ENCODE measurements around the gene MEIS2. TPM values are rescaled to one million over a fixed set of nuclear protein-coding genes. Genes with fewer than 3 reads are reported as not detected.

The MEIS2 gene
- total RNA-seq, 1 experiment from 2014 or later = 9.3 TPM

GRCh38 chr15:37094915-37095711, 5.2 kb downstream of the MEIS2 start:
- CTCF ChIA-PET = interaction anchor here (0.6 kb wide), 1 partner anchor 17 kb away, joined by 11 read pairs; no protein-coding TSS in a partner anchor
- TF ChIP-seq CTCF (conservative IDR thresholded peaks at IDR 0.05; ENCODE audit: low read depth, low read length) (no peak), EZH2 (IDR thresholded peaks at IDR 0.05; ENCODE audit: borderline replicate concordance, low read depth, low read length, poor library complexity, severe bottlenecking) (no peak)
- DNase-seq (ENCODE audit: low spot score) = no peak
- POLR2A ChIA-PET (ENCODE audit: low non-redundant PET) = no interaction called here
- Histone ChIP-seq H3K27me3 (replicated peaks; ENCODE audit: insufficient read depth, low read depth, low read length, poor library complexity) (no peaks in the 10 kb centered on the region), H3K27ac (ENCODE audit: low read depth, low read length, poor library complexity, severe bottlenecking) (no peak overlapping the region), H3K4me3 (ENCODE audit: low read depth, low read length, poor library complexity, severe bottlenecking) (no peak overlapping the region), H3K4me1 (ENCODE audit: insufficient read depth, low read length, poor library complexity, severe bottlenecking) (no peaks in the 10 kb centered on the region), H3K36me3 (ENCODE audit: insufficient read depth, low read length, poor library complexity, severe bottlenecking) (no peaks in the 10 kb centered on the region), H3K9me3 (ENCODE audit: low read depth, low read length, poor library complexity, severe bottlenecking) (no peaks in the 10 kb centered on the region)
- intact Hi-C loops (cut with micrococcal nuclease; ENCODE audit: unreplicated experiment) = no loop called here
- BruUV-seq (replicated peaks) = no TSS peak

- H3K4me1 ChIP-seq (ENCODE audit: insufficient read depth, low read length, poor library complexity, severe bottlenecking) = no peaks in the 10 kb centered on the region
- CTCF ChIA-PET = interaction anchor here (0.6 kb wide), 2 partner anchors 16 to 57 kb away, joined by 4 to 11 read pairs; no protein-coding TSS in a partner anchor
- BruUV-seq (replicated peaks) = no TSS peak
- H3K27ac ChIP-seq (ENCODE audit: low read depth, low read length, poor library complexity, severe bottlenecking) = no peak overlapping the region
- intact Hi-C loops (cut with micrococcal nuclease; ENCODE audit: unreplicated experiment) = no loop called here
- DNase-seq (ENCODE audit: low spot score) = no peak
- H3K9me3 ChIP-seq (ENCODE audit: low read depth, low read length, poor library complexity, severe bottlenecking) = no peaks in the 10 kb centered on the region
- H3K36me3 ChIP-seq (ENCODE audit: insufficient read depth, low read length, poor library complexity, severe bottlenecking) = no peaks in the 10 kb centered on the region
- H3K4me3 ChIP-seq (ENCODE audit: low read depth, low read length, poor library complexity, severe bottlenecking) = no peak overlapping the region
- H3K27me3 ChIP-seq (replicated peaks; ENCODE audit: insufficient read depth, low read depth, low read length, poor library complexity) = no peaks in the 10 kb centered on the region
- POLR2A ChIA-PET (ENCODE audit: low non-redundant PET) = no interaction called here
- TF ChIP-seq CTCF (conservative IDR thresholded peaks at IDR 0.05; ENCODE audit: low read depth, low read length) = no peak
- TF ChIP-seq EZH2 (IDR thresholded peaks at IDR 0.05; ENCODE audit: borderline replicate concordance, low read depth, low read length, poor library complexity, severe bottlenecking) = no peak
Observed at GRCh38 chr15:37094333-37094914, 5.9 kb downstream of the MEIS2 start.

GRCh38 chr15:37093480-37094332, 6.6 kb downstream of the MEIS2 start:
- H3K36me3 ChIP-seq (ENCODE audit: insufficient read depth, low read length, poor library complexity, severe bottlenecking) = no peaks in the 10 kb centered on the region
- DNase-seq (ENCODE audit: low spot score) = no peak
- H3K4me3 ChIP-seq (ENCODE audit: low read depth, low read length, poor library complexity, severe bottlenecking) = no peak overlapping the region
- intact Hi-C loops (cut with micrococcal nuclease; ENCODE audit: unreplicated experiment) = no loop called here
- ChIA-PET CTCF (interaction anchor here (0.6 kb wide), 1 partner anchor 57 kb away, joined by 4 read pairs; no protein-coding TSS in a partner anchor), POLR2A (ENCODE audit: low non-redundant PET) (interaction anchor here (0.5 kb wide), 1 partner anchor 207 kb away, joined by 3 read pairs; no protein-coding TSS in a partner anchor)
- no peaks in the 10 kb centered on the region for H3K27me3 ChIP-seq (replicated peaks; ENCODE audit: insufficient read depth, low read depth, low read length, poor library complexity)
- H3K27ac ChIP-seq (ENCODE audit: low read depth, low read length, poor library complexity, severe bottlenecking) = no peak overlapping the region
- H3K4me1 ChIP-seq (ENCODE audit: insufficient read depth, low read length, poor library complexity, severe bottlenecking) = no peaks in the 10 kb centered on the region
- BruUV-seq (replicated peaks) = no TSS peak
- no peaks in the 10 kb centered on the region for H3K9me3 ChIP-seq (ENCODE audit: low read depth, low read length, poor library complexity, severe bottlenecking)
- TF ChIP-seq CTCF (conservative IDR thresholded peaks at IDR 0.05; ENCODE audit: low read depth, low read length) = no peak
- no peak for TF ChIP-seq EZH2 (IDR thresholded peaks at IDR 0.05; ENCODE audit: borderline replicate concordance, low read depth, low read length, poor library complexity, severe bottlenecking)

Data from A673 (cell line).